ENCODE data around the gene AGR3. TPM values are rescaled to one million over a fixed set of nuclear protein-coding genes. Genes with fewer than 3 reads are reported as not detected.
"Not testable (repeated sequence)": the region's sequence is repeated elsewhere in the genome, so short reads cannot be mapped to it uniquely, and the experiment has no call there.

The AGR3 gene
- total RNA-seq, 1 experiment from 2014 or later: not detected

DNA sequence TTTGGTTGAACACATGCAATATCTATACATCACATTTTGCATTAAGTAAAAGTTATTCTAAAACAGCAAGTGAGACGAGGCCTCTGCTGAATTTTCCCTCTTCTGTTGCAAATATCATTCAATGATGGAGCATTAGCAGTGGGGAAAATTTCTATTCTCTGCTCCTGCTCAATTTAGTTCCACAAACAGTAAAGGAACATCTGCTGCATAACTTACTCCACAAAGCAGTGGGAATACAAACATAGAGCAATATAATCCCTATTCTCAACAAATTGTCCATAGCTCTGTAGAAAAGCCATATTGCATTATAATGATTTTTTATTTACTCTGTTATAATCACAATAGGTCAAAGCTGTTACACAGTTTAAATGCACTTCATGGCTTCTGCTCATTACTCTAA lies 5.9 kb downstream of the AGR3 start:
- H3K27me3 ChIP-seq (replicated peaks): no peaks in the 10 kb centered on the region

DNA sequence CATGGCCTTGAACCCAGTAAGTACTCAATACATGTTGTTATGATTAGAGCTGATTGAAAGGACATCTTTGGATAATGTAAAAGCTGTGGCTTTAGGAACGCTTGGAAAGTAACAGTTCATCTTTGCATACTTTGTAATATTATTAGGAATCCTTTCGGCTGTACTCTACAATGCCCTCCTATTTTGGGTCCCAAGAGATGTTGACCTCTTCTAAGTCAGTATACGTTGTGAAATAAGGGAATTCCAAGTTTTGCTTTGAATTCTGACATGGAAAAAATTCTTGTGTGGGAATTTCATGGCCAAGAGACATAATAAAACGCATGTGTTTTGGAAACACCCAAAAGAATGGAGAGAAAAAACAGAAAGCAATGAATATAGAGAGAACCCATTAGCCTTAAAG lies 7.7 kb downstream of the AGR3 start:
- Histone ChIP-seq H3K9me3 (replicated peaks) (no peaks in the 10 kb centered on the region), H3K4me3 (no peak overlapping the region), H3K36me3 (no peaks in the 10 kb centered on the region), H3K27ac (no peak overlapping the region), H3K4me1 (replicated peaks) (no peaks in the 10 kb centered on the region), H3K27me3 (replicated peaks) (no peaks in the 10 kb centered on the region)
- DNase-seq (ENCODE audit: low read depth in 1 of 2, low spot score in 2 of 2): no peak

More for the DNA sequence above, 5.9 kb downstream of the AGR3 start:
- Histone ChIP-seq H3K4me1 (replicated peaks) (no peaks in the 10 kb centered on the region), H3K27ac (no peak overlapping the region), H3K9me3 (replicated peaks) (no peaks in the 10 kb centered on the region), H3K36me3 (no peaks in the 10 kb centered on the region), H3K4me3 (no peak overlapping the region)
- no peak for DNase-seq (ENCODE audit: low read depth in 1 of 2, low spot score in 2 of 2)

DNA sequence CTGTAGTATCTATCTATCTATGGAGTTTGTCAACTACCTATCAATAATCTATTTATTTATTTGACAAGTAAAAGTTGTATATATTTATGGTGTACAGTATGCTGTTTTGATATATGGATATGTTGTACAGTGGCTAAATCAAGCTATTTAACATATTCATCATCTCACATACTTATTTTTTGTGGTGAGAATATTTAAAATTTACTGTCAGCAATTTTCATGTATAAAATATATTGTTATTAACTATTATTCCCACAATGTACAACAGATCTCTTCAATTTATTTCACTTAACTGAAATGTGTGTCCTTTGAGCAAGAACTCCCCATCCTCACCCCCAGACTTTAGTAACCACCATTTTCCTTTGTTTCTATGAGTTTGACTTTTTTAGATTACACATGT lies 14.5 kb downstream of the AGR3 start:
- H3K36me3 ChIP-seq: no peaks in the 10 kb centered on the region
- H3K27ac ChIP-seq: no peak overlapping the region
- no peaks in the 10 kb centered on the region for H3K4me1 ChIP-seq (replicated peaks)
- no peak for DNase-seq (ENCODE audit: low read depth in 1 of 2, low spot score in 2 of 2)
- no peaks in the 10 kb centered on the region for H3K9me3 ChIP-seq (replicated peaks)
- no peak overlapping the region for H3K4me3 ChIP-seq
- H3K27me3 ChIP-seq (replicated peaks): peaks cover 5% of the 10 kb centered on the region; the same call in 1 of the 2 replicates

DNA sequence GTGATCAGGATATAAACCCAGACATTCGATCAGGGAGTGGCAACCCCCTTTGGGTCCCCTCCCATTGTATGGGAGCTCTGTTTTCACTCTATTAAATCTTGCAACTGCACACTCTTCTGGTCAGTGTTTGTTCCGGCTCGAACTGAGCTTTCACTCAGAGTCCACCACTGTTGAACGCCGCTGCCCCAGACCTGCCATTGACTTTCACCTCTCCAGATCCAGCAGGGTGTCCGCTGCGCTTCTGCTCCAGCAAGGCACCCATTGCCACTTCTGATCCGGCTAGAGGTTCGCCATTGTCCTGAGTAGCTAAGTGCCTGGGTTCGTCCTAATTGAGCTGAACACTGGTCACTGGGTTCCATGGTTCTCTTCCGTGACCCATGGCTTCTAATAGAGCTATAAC lies 28.6 kb downstream of the AGR3 start:
- not testable (repeated sequence) for H3K27me3 ChIP-seq (replicated peaks); DNase-seq (ENCODE audit: low read depth in 1 of 2, low spot score in 2 of 2)

DNA sequence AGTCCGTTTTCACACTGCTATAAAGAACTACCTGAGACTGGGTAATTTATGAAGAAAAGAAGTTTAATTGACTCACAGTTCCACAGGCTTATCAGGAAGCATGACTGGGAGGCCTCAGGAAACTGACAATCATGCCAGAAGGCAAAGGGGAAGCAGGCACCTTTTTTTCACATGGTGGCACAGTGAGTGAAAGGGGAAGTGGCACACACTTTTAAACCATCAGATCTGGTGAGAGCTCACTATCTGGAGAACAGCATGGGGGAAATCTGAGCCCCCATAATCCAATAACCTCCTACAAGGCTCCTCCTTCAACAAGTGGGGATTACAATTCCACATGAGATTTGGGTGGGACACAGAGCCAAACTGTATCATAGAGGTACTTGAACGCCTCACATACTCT lies 30.0 kb downstream of the AGR3 start:
- H3K27me3 ChIP-seq (replicated peaks): no peaks in the 10 kb centered on the region

More for the DNA sequence above, 28.6 kb downstream of the AGR3 start:
- not testable (repeated sequence) for H3K9me3 ChIP-seq (replicated peaks); H3K4me1 ChIP-seq (replicated peaks); H3K36me3 ChIP-seq; H3K27ac ChIP-seq; H3K4me3 ChIP-seq

DNA sequence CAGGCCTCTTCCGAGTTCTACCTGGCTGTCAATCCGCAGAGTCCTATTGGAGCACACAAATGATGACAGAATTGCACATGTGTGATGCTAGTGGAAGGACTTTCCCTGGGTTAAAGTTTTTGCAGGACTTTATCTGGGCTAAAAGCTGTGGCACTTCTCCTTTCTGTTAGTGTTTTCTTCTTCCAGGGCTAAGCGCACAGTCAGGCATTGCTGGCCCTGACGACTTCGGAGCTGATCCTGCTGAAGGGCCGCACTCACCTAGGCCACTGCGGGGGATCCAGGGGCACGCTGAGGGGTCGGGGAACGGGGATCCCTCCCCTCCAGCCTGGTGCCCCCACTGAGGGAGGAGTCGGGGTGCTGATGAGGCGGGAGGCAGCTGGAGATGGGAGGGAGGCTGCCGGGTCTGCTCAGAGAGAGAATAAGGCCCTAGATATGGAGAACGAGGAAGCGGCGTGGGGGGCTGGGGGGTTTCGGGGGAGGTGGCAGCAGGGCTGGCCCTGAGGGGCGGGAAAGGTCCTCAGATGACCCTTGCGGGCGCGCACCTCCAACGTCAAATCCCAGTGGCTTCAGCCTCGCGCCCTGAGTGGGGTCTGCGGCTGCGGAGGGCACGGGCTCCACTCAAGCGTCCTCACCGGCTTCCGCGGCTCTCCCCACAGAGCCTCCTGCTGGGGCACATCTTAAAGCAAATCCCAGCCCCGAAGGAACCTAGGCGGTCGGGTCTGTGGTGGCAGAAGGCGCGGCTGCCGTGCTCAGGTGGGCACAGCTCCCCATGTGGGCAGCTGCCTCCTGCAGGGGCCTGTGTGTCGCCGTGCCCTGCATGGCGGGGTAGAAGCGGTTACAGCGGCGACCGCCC lies 30.9 kb downstream of the AGR3 start:
- peaks cover 11% of the 10 kb centered on the region for H3K4me1 ChIP-seq (replicated peaks)
- no peaks in the 10 kb centered on the region for H3K36me3 ChIP-seq
- H3K27ac ChIP-seq: no peak overlapping the region
- H3K9me3 ChIP-seq (replicated peaks): no peaks in the 10 kb centered on the region
- no peak overlapping the region for H3K4me3 ChIP-seq
- H3K27me3 ChIP-seq (replicated peaks): no peaks in the 10 kb centered on the region
- DNase-seq (ENCODE audit: low read depth in 1 of 2, low spot score in 2 of 2): no peak

More for the DNA sequence above, 30.0 kb downstream of the AGR3 start:
- peaks cover 8% of the 10 kb centered on the region for H3K4me1 ChIP-seq (replicated peaks)
- no peaks in the 10 kb centered on the region for H3K36me3 ChIP-seq
- H3K27ac ChIP-seq: no peak overlapping the region
- H3K9me3 ChIP-seq (replicated peaks): no peaks in the 10 kb centered on the region
- DNase-seq (ENCODE audit: low read depth in 1 of 2, low spot score in 2 of 2): no peak
- H3K4me3 ChIP-seq: no peak overlapping the region

DNA sequence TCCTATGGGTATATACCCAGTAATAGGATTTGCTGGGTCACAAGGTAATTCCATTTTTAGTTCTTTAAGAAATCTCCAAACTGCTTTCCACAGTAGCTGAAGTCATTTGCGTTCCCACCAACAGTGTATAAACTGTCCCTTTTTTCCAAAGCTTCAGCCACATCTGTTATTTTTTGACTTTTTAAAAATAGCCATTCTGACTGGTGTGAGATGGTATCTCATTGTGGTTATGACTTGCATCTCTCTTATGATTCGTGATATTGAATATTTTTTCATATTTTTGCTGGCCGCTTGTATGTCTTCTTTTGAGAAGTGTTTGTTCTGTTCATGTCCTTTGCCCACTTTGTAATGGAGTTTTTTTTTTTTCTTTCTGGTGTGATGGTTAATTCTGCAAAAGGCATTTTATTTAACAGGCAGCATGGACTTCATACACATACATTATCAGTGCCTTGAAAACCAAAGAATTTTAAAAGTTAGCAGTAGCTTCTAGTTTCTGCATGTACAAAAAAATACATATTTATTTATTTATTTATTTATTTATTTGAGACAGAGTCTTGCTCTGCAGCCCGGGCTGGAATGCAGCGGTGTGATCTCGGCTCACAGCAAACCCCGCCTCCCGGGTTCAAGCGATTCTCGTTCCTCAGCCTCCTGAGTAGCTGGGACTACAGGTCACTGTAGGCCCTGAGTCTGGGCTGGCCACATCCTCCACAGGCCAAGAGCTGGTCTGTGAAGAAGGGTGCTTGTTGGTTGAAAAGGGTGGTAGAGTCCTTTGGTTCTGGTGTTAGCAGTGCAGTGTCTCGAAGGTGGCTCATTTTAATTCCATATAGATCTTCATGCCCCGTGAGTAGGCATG lies 32.3 kb downstream of the AGR3 start:
- DNase-seq (ENCODE audit: low read depth in 1 of 2, low spot score in 2 of 2): no peak
- no peaks in the 10 kb centered on the region for H3K9me3 ChIP-seq (replicated peaks)
- peaks cover 11% of the 10 kb centered on the region for H3K4me1 ChIP-seq (replicated peaks)
- no peaks in the 10 kb centered on the region for H3K36me3 ChIP-seq
- H3K27ac ChIP-seq: no peak overlapping the region
- no peaks in the 10 kb centered on the region for H3K27me3 ChIP-seq (replicated peaks)
- no peak overlapping the region for H3K4me3 ChIP-seq

DNA sequence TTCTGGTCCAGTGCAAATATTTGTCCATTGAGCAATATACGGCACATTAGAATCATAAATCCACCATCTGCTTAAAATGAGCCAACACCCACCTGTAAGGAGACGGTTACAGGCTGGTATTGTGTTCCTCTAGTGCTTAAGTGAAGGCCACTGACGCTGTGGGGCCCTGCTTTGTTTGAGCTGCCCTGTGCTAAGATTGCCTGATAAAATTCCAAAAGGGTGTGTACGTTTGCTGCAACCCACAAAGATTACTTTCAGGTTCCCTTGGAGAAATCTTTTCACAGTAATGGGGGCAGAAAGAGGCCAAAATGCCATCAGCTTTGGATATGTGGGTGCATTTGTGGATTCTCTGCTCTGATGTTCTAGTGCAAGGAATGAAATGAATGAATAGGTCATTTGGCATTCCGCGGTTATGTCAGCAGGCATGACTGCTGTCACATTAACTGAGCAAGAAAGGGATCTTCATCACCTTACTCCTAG lies 34.4 kb downstream of the AGR3 start:
- Histone ChIP-seq H3K27me3 (replicated peaks) (no peaks in the 10 kb centered on the region), H3K36me3 (no peaks in the 10 kb centered on the region), H3K9me3 (replicated peaks) (no peaks in the 10 kb centered on the region), H3K4me3 (no peak overlapping the region), H3K4me1 (replicated peaks) (peaks cover 11% of the 10 kb centered on the region), H3K27ac (no peak overlapping the region)
- peak in 1 of 2 experiments; percentile 33 for DNase-seq (ENCODE audit: low read depth in 1 of 2, low spot score in 2 of 2)

DNA sequence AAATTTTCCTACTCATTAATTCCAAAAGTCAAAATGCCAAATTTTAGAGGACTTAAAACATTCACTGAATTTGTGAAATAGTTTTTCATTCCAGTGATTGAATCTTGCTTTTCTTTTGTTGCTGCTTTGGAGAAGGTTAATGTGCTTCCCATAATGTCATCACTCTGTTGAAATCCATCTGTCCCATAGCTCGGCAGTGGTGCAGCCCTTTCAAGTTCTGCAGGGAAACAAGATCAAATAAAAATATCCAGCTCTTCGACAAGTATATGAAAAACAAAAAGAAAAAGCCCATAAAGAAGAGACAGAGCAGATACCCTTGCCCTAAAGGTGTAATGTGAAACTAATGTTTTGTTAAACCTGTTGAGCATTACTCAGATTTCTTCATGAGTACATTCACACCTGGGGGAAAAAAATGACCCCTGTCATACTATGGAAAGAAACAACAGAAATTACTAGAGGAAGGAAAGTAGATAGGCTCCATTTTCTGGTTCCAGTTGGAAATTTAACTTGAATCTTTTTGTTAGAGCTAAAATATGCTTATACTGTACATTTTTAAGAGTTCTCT lies 35.1 kb downstream of the AGR3 start:
- Histone ChIP-seq H3K36me3 (no peaks in the 10 kb centered on the region), H3K27me3 (replicated peaks) (no peaks in the 10 kb centered on the region), H3K4me1 (replicated peaks) (peaks cover 11% of the 10 kb centered on the region), H3K9me3 (replicated peaks) (no peaks in the 10 kb centered on the region), H3K4me3 (no peak overlapping the region), H3K27ac (no peak overlapping the region)
- DNase-seq (ENCODE audit: low read depth in 1 of 2, low spot score in 2 of 2): no peak

DNA sequence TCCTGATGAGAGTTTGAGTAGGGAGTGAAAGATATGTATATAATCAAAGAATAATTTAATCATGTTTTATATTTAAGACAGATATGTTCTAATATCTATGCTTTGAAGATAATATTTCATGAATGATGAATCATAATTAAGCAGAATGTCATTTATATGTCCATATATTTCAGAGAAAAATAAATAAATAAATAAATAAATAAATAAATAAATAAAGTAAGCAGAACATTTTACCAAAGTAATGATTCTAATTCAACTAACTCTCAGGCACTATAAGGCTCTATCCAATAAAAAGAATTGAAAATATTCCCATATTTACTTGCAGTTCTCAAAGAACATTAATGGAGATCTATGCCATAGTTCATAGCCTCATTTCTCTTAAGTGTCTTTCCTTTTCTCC lies 36.0 kb downstream of the AGR3 start:
- no peak overlapping the region for H3K27ac ChIP-seq
- H3K27me3 ChIP-seq (replicated peaks): no peaks in the 10 kb centered on the region
- H3K4me1 ChIP-seq (replicated peaks): peaks cover 11% of the 10 kb centered on the region
- no peak overlapping the region for H3K4me3 ChIP-seq
- H3K36me3 ChIP-seq: no peaks in the 10 kb centered on the region
- DNase-seq (ENCODE audit: low read depth in 1 of 2, low spot score in 2 of 2): no peak
- no peaks in the 10 kb centered on the region for H3K9me3 ChIP-seq (replicated peaks)

DNA sequence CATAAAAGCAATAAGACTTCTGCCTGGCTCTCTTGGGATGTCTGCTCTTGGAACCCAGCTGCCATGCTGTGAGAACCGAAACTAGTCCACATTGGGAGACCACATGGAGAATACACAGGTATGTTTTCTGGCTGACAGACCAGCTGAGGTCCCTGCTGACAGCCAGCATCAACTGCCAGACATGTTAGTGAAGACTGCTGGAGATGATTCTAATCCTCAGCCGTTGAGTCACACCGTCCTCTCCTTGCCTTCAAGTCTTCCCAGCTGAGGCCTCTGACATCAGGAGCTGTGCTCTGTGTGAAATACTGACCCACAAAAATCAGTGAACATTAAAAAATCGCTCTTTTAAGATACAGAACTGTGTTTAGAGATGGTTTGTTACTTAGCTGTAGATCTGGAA lies 40.1 kb downstream of the AGR3 start:
- H3K4me3 ChIP-seq: no peak overlapping the region
- H3K9me3 ChIP-seq (replicated peaks): no peaks in the 10 kb centered on the region
- no peaks in the 10 kb centered on the region for H3K36me3 ChIP-seq
- no peaks in the 10 kb centered on the region for H3K27me3 ChIP-seq (replicated peaks)
- peaks cover 9% of the 10 kb centered on the region for H3K4me1 ChIP-seq (replicated peaks)
- H3K27ac ChIP-seq: no peak overlapping the region
- no peak for DNase-seq (ENCODE audit: low read depth in 1 of 2, low spot score in 2 of 2)

DNA sequence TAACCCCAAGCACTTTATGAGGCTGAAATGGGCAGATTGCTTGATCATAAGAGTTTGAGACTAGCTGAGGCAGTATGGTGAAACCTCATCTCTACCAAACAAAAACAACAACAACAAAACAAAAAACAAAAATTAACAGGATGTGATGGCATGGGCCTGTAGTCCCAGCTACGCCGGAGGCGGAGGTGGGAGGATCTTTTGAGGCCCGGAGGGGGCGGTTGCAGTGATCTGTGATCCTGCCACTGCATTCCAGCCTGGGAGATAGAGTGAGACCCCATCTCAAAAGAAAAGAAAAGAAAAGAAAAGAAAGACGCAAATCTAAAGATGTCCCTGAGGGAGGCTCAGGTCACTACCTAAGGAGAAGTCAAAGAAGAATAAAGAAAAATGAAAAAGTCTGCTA lies 41.7 kb downstream of the AGR3 start:
- Histone ChIP-seq H3K27ac (no peak overlapping the region), H3K9me3 (replicated peaks) (no peaks in the 10 kb centered on the region), H3K36me3 (no peaks in the 10 kb centered on the region), H3K27me3 (replicated peaks) (no peaks in the 10 kb centered on the region), H3K4me3 (no peak overlapping the region), H3K4me1 (replicated peaks) (peaks cover 7% of the 10 kb centered on the region; the same call in 1 of the 2 replicates)
- DNase-seq (ENCODE audit: low read depth in 1 of 2, low spot score in 2 of 2): no peak

DNA sequence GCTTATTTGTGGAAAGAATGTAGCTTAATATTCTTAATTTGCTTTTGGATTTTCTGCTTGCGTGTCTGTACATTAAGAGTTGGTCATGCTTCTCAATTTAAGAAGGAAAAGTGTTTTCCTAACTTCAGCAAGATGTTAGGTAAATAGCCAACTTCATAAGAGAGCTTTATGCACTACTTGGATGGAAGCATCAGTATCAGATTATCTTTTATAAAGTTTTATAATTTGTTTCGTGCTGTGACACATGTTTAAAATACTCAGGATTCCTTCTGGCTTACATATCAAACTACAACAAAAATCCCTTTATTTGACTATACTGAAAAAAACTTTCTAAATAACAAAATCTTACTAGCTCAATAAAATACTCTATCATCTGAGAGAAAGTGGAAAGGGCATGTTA lies 42.1 kb downstream of the AGR3 start:
- H3K27ac ChIP-seq: no peak overlapping the region
- no peak for DNase-seq (ENCODE audit: low read depth in 1 of 2, low spot score in 2 of 2)
- peaks cover 7% of the 10 kb centered on the region; the same call in 1 of the 2 replicates for H3K4me1 ChIP-seq (replicated peaks)
- no peaks in the 10 kb centered on the region for H3K36me3 ChIP-seq
- no peaks in the 10 kb centered on the region for H3K27me3 ChIP-seq (replicated peaks)
- no peak overlapping the region for H3K4me3 ChIP-seq
- no peaks in the 10 kb centered on the region for H3K9me3 ChIP-seq (replicated peaks)

DNA sequence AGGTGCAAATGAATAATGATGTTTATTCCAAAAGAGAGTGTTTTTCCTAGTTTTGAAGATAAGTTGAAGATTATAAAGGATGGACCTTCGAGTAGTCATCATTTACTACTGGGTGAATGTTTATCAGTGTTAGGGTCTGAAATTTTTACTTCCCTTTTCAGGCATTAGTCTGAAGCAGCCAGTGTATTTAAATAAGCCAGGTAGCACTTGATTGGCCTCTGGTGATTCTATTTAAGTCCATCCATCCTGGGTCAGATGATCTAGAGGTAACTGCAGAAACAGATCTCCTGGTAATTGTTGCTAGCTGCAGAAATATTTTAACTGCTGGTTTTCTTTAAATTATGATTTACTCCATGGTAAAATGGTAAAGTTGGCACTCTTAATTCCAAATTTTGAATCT lies 42.9 kb downstream of the AGR3 start:
- DNase-seq (ENCODE audit: low read depth in 1 of 2, low spot score in 2 of 2): no peak
- Histone ChIP-seq H3K36me3 (no peaks in the 10 kb centered on the region), H3K4me3 (no peak overlapping the region), H3K4me1 (replicated peaks) (peaks cover 7% of the 10 kb centered on the region; the same call in 1 of the 2 replicates), H3K9me3 (replicated peaks) (no peaks in the 10 kb centered on the region), H3K27me3 (replicated peaks) (no peaks in the 10 kb centered on the region), H3K27ac (no peak overlapping the region)

Measured in SJSA1 (cell line).